ENCODE results near the gene PPP1R3G. TPM values are rescaled to one million over a fixed set of nuclear protein-coding genes. Genes with fewer than 3 reads are reported as not detected.

PPP1R3G gene
- total RNA-seq, 4 donors from 2014 or later: 0.10 to 1.1 (median 0.49) TPM; not detected in 1

DNA sequence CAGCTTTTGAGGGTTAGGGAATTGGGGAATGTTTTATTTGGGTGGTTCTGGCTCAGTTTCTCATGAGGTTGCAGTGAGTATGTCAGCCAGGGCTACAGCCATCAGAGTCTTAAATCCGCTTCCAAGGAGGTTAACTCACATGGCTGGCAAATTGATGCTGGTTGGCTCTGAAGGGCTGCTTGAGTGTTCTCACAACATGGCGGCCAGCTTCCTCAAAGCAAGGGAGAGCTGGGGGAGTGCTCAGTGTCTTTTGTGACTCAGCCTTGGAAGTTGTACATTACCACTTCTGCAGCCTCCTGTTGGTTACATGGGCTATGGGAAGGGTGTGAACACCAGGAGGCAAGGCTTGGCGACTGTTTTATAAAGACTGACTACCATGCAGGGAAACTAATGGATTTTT, 17.8 kb upstream of the PPP1R3G start:
- intact Hi-C loops (cut with DNase I; ENCODE audit: low total_unique reads): no loop called here
- Histone ChIP-seq H3K9me3 (no peaks in the 10 kb centered on the region), H3K4me3 (no peak overlapping the region), H3K4me1 (no peaks in the 10 kb centered on the region), H3K36me3 (no peaks in the 10 kb centered on the region), H3K27ac (no peak overlapping the region), H3K27me3 (no peaks in the 10 kb centered on the region)
- DNase-seq: no peak
- in situ Hi-C loops (cut with MboI; ENCODE audit: low sequenced_read_pairs in 4 of 4): no loop called here
- ATAC-seq: no peak
- no peak for TF ChIP-seq POLR2A (IDR thresholded peaks at IDR 0.05)
- TF ChIP-seq, protein P1, sequence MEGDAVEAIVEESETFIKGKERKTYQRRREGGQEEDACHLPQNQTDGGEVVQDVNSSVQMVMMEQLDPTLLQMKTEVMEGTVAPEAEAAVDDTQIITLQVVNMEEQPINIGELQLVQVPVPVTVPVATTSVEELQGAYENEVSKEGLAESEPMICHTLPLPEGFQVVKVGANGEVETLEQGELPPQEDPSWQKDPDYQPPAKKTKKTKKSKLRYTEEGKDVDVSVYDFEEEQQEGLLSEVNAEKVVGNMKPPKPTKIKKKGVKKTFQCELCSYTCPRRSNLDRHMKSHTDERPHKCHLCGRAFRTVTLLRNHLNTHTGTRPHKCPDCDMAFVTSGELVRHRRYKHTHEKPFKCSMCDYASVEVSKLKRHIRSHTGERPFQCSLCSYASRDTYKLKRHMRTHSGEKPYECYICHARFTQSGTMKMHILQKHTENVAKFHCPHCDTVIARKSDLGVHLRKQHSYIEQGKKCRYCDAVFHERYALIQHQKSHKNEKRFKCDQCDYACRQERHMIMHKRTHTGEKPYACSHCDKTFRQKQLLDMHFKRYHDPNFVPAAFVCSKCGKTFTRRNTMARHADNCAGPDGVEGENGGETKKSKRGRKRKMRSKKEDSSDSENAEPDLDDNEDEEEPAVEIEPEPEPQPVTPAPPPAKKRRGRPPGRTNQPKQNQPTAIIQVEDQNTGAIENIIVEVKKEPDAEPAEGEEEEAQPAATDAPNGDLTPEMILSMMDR (IDR thresholded peaks at IDR 0.05 in 4 of 5, conservative IDR thresholded peaks at IDR 0.05 in 1 of 5): no peak

DNA sequence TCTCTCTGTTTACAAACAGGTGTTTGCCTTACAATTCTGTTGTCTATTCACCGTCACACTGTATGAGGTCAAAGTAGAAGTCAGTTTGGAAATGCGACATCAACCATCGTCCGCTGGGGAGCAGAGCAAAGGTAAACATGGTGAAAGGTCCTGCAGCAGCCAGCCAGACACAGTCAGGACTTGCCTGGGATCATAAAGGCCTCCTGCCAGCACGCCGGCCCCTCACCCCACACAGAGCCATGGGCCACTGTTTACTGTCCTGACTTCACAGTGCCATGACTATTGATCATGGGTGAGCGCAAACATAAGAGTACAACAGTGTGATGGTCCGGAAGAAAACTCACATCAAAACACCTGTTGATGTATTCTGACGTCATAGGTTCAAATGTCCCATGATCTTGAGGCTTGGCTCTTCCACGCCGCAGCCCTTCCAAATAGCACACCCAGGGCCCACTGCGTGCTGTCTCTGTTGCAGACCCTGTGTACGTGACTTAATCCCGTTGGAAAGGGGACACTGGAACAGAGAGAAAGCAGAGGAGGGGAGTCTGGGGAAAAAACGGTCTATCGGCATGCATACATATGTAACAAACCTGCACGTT, 16.9 kb upstream of the PPP1R3G start:
- TF ChIP-seq, protein P1 (IDR thresholded peaks at IDR 0.05 in 4 of 5, conservative IDR thresholded peaks at IDR 0.05 in 1 of 5): no peak
- TF ChIP-seq POLR2A (IDR thresholded peaks at IDR 0.05): no peak
- intact Hi-C loops (cut with DNase I; ENCODE audit: low total_unique reads): no loop called here
- Histone ChIP-seq H3K4me1 (no peaks in the 10 kb centered on the region), H3K4me3 (no peak overlapping the region), H3K27me3 (no peaks in the 10 kb centered on the region), H3K27ac (no peak overlapping the region), H3K9me3 (no peaks in the 10 kb centered on the region), H3K36me3 (no peaks in the 10 kb centered on the region)
- ATAC-seq: no peak
- DNase-seq: no peak
- in situ Hi-C loops (cut with MboI; ENCODE audit: low sequenced_read_pairs in 4 of 4): no loop called here

DNA sequence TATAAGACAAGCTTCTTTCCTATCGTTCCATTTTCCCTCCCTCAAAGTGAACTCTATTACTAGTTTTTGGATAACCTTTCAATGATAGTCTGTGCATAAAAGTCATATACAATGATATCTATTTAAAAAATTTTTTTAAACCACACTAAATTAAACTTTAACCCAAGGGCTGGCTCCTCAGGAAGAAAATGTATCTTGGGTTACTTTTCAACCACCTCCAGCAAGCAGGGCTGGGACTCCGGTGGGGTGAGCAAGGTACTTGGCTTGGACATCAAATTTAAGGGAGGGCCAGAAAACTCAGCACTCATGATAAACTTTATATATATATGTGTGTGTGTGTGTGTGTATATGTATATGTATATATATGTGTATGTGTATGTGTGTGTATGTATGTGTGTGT, 13.9 kb upstream of the PPP1R3G start:
- no peak overlapping the region for H3K27ac ChIP-seq
- H3K27me3 ChIP-seq: no peaks in the 10 kb centered on the region
- no peak for TF ChIP-seq POLR2A (IDR thresholded peaks at IDR 0.05)
- TF ChIP-seq, protein P1 (IDR thresholded peaks at IDR 0.05 in 4 of 5, conservative IDR thresholded peaks at IDR 0.05 in 1 of 5): no peak
- intact Hi-C loops (cut with DNase I; ENCODE audit: low total_unique reads) (no loop called here), in situ Hi-C loops (cut with MboI; ENCODE audit: low sequenced_read_pairs in 4 of 4) (no loop called here)
- H3K36me3 ChIP-seq: no peaks in the 10 kb centered on the region
- ATAC-seq (no peak), DNase-seq (no peak)
- no peaks in the 10 kb centered on the region for H3K4me1 ChIP-seq
- no peak overlapping the region for H3K4me3 ChIP-seq
- no peaks in the 10 kb centered on the region for H3K9me3 ChIP-seq

DNA sequence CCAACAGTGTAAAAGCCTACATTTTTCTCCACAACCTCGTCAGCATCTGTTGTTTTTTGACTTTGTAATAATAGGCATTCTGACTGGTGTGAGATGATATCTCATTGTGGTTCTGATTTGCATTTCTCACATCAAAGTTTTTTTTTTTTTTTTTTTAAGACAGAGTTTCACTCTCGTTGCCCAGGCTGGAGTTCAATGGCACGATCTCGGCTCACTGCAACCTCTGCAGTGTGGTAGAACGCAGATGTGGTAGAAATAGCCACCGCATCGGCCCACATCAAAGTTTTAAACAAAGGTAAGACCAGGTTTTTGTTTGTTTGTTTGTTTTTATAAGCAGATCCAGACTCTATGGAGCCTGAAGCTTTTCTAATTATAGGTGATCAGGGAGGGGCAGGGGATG, 12.7 kb upstream of the PPP1R3G start:
- H3K27ac ChIP-seq: no peak overlapping the region
- no peak overlapping the region for H3K4me3 ChIP-seq
- H3K4me1 ChIP-seq: no peaks in the 10 kb centered on the region
- H3K36me3 ChIP-seq: no peaks in the 10 kb centered on the region
- intact Hi-C loops (cut with DNase I; ENCODE audit: low total_unique reads) (no loop called here), in situ Hi-C loops (cut with MboI; ENCODE audit: low sequenced_read_pairs in 4 of 4) (no loop called here)
- TF ChIP-seq, protein P1 (IDR thresholded peaks at IDR 0.05 in 4 of 5, conservative IDR thresholded peaks at IDR 0.05 in 1 of 5): no peak
- no peak for TF ChIP-seq POLR2A (IDR thresholded peaks at IDR 0.05)
- ATAC-seq: no peak
- no peaks in the 10 kb centered on the region for H3K9me3 ChIP-seq
- H3K27me3 ChIP-seq: no peaks in the 10 kb centered on the region
- DNase-seq: no peak

DNA sequence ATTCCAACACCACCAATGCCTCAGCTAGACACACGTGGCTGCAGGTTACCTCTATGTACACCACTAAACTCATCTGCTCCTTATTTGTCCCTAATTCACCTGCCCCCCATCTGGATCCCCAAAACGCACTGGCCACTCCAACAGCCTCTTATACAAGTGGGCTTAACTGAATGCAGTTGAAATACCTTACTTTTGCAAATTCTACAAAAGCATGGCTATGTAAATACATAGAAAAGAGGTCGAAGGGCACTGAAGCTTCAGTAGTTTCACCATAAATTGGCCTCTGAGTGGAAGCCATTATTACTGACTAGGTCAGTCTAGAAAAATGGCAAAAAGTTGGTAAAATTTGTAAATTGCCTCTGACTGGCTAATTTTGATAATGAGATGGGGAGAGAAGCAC, 11.1 kb upstream of the PPP1R3G start:
- H3K9me3 ChIP-seq: no peaks in the 10 kb centered on the region
- in situ Hi-C loops (cut with MboI; ENCODE audit: low sequenced_read_pairs in 4 of 4) (no loop called here), intact Hi-C loops (cut with DNase I; ENCODE audit: low total_unique reads) (no loop called here)
- no peak for TF ChIP-seq POLR2A (IDR thresholded peaks at IDR 0.05)
- TF ChIP-seq, protein P1 (IDR thresholded peaks at IDR 0.05 in 4 of 5, conservative IDR thresholded peaks at IDR 0.05 in 1 of 5): no peak
- no peak overlapping the region for H3K4me3 ChIP-seq
- no peak overlapping the region for H3K27ac ChIP-seq
- no peaks in the 10 kb centered on the region for H3K36me3 ChIP-seq
- H3K4me1 ChIP-seq: no peaks in the 10 kb centered on the region
- DNase-seq (no peak), ATAC-seq (no peak)
- H3K27me3 ChIP-seq: no peaks in the 10 kb centered on the region
